GM19397 (cell line): ENCODE results near the gene FHOD3.
"Not testable (repeated sequence)": the region's sequence is repeated elsewhere in the genome, so short reads cannot be mapped to it uniquely, and the experiment has no call there.

Source experiments
- ATAC-seq: cut with Tn5 transposase; IDR thresholded peaks from one replicate; pipeline ENCODE4 v1.9.1; 2021; ENCODE audit warnings: mild to moderate bottlenecking, moderate library complexity; ENCODE audit not compliant: unreplicated experiment

The FHOD3 gene

DNA sequence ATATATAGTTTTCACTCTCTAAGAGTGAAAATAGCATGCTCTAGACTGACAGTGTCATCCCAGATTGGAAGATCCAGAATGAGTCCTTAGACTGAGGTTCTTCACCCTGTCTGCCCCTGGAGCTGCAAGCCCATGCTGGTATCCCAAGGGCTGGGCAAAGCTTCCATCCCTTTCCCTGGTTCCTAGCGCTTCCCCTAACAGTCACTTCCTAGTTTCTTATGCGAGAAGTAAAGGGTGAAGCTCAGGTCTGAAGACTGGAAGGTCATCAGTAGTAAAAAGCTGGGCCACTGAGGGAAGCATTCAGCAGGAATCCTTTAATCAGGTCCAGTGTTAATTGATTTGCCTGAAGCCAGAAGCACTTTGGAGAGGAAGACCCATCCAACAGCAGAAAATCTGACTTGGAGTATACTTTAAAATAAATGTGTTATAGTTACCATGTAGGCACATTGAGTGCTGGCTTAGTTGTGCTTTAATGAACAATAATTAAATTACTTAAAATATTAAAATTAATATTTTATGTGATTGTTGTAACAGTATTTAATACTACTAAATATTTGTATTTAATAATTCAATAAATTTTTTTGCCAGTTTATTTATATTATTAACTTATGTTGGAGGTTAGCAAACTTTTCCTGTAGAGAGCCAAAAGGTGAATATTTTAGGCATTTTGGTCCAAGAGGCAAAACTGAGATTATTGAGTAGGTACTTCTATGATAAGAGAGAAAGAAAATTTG is 237.9 kb downstream of the FHOD3 start:
- no peak for ATAC-seq

DNA sequence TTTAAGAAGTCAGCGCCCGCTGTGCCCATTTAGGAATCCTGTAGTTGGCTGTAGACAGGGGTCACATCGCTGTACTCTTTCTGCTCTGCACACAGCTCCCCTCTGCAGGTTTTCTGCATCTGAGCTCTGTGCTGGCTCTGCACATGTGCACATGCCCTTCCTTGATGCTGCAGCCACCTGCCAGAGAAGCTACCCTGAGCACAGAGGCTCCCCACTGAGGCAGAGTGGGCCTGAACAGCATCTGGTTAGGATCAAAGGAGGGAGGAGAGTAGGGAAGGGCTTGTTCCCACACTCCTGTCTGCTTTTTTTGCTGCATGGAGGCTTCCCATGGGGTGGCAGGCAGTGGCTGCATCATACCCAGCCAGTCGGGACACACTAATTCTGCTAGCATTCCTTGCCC is 238.9 kb downstream of the FHOD3 start:
- no peak for ATAC-seq

DNA sequence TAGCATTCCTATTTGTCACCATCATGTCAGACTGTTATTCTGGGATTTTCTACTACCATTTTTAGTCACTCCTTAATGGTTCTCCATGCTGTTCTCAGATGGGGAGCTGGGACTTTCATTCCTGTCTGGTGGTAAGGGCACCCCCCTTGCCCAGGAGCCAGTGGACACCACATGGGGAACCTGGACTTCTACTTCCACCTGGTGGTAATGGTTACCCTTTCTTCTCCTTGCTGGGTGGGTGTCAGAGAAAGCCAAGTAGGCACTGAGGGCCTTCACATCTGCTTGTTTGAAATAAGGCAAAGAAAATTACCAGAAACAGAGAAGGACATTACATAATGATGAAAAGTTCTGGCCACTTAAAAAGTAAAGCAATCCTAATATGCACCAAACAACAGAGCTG is 239.8 kb downstream of the FHOD3 start:
- no peak for ATAC-seq

DNA sequence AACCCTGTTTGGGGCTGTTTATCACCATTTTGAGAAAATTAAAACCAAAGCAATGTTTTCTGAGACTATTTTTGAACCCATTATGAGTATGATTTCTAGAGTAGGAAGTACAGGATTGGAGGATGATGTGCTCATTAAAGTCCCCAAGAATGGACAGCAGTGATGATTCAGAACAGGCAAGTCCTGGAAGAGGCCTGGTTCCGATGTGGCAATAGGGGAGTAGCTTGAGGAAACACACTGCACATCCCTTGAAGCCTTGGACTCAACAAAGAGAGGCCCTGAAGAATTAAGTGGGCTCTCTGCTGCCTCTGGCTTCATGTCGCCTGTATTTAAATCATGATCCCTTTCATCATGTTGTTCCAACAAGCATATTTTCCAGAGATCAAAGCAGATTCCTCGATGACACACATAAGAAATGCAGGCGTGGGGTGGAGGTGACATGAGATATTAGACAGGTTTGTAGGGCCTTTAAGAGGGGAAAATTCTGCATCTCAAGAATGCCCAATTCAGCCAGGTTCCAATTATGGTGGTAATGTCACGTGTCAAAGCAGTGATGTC is 242.2 kb downstream of the FHOD3 start:
- no peak for ATAC-seq

DNA sequence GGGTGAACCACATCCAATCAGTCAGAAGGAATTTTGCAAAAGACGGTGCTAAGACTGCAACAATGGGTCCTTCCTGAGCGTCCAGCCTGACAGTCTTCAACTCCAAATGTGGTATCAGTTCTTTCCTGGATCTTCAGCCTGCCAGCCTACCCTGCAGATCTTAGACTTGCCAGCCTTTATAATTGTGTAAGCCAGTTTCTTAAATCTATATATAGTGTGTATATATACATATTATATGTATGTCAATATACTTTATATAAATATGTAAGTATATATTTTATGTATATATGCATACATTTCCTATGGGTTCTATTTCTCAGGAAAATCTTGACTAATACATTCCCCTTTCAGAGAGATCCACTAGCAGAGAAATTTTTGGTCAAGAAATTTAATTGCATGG is 245.5 kb downstream of the FHOD3 start:
- no peak for ATAC-seq

DNA sequence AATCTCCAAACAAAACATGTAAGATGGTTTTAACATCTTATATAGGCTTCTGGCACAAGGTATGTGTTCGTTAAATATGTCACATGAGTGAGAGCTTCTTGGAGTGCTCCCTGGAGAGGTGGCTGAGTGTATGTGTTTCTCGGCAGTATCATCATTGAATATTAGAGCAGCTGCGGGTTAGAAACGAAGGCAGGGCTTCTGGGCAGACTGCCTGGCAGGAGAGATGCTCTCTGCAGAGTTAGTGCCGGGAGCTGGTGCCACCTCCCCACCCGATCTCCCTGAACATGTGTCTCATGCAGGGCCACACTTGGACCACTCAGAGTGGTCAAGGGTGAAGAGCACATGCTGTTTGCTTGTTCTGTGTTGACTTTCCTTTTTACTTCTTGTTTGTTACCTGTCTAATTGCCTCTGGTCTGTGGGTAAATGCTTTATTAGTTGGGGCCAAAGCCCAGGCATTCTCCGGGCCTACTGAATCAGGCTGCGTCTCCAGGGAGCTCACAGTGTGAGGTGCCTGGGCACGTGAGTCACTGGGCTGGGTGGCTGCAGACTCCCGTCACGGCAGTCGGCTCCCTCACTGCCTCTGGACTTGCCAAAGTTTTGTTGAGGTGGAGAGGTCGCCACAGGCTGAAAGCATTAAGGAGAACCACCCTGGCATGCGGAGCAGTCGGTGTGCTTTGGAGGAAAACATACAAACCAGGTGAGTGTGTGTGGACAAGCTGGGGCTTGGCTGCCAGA is 246.6 kb downstream of the FHOD3 start:
- ATAC-seq, result no peak

DNA sequence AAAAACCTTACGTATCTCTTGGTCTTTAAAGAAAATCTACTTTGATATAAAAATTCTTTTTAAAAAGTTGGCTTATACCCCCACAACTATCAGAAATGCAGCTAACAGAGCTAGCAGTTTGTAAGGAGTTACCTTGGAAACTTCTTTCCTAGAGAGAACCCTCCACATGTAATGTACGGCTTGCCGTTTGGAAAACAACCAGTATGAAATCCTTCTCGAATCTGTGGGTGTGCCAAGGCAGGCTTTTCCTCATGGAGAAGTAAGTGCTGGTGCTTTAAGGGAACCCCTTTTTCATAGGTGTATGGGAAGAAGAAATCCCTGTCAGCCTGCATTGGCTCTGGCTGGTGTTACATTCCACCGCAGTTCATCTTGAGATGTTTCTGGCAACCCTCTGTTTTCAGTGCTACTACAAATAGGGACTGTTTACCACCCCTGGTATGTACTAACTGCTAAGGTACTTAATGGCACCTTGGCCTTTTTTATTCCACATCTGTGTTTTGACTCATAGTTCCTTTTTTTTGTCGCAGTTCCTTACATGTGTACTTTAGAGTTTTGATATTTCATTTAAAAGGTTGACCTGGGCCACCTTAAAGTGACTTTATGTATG is 248.4 kb downstream of the FHOD3 start:
- ATAC-seq, result no peak

DNA sequence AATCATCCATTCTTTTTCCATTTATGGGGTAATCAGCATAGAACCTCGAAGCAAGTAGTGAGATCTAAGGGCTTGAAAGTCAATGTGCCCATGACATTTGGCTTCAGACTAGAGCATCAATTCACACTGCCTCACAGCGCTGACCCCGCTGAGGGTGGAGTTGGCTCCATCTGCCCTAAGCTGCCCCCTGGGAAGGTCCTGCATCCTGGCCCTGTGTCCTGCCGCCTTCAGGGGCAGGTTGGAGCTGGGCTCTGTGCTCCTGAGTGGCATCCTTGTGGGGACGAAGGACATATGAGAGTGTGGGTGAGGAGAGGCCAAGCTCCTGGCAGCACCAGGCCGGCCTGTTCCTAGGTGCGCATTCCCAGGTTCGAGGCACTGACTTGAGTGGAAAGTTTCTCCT is 249.4 kb downstream of the FHOD3 start:
- ATAC-seq, result no peak

DNA sequence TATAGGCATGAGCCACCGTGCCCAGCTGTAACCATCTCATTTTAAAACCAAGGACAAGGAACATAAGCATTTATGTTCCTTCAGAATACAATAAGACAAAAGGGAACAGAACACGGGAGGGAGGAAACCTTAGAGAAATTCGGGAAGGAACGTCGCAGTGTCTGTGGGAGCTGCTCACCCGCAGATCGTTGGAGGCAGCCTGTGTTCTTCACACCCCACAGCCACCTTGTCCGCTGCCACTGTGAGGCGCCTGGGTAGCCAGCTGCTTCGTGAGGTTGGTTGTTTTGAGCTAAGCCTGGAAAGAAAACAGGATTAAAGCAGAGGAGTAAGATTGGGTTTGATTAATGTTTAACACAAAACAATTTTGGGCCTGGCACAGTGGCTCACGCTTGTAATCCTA is 250.0 kb downstream of the FHOD3 start:
- no peak for ATAC-seq

DNA sequence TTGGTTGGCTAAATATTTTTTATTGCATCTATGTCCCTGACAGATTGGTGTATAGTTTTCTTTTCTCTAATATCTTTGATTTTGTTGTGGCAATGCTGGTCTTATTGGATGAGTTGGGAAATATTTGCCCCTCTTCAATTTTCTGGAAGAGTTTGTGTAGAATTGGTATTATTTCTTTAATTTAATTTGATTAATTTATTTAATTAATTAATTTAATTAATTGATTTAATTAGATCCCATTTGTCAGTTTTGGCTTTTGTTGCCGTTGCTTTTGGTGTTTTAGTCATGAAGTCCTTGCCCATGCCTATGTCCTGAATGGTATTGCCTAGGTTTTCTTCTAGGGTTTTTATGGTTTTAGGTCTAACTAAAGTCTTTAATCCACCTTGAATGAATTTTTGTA is 253.8 kb downstream of the FHOD3 start:
- ATAC-seq, result not testable (repeated sequence)

DNA sequence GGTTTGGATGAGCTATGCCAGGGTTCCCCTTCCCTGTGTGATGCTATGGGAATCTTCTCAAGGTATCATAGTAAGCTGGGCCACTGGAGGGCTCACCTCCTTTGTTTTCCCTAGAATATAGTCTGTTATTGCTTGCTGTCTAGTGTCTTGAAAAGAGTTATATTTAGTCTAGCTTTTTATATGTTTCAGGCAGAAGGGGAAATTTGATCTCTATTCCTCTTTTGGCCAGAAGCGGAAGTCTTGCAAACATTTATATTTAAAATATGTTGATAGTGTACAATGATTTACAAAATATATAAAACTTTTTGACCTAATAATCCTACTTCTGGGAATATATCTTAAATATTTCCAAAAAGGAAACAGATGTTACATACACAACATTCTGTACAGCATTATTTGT is 260.7 kb downstream of the FHOD3 start:
- no peak for ATAC-seq

DNA sequence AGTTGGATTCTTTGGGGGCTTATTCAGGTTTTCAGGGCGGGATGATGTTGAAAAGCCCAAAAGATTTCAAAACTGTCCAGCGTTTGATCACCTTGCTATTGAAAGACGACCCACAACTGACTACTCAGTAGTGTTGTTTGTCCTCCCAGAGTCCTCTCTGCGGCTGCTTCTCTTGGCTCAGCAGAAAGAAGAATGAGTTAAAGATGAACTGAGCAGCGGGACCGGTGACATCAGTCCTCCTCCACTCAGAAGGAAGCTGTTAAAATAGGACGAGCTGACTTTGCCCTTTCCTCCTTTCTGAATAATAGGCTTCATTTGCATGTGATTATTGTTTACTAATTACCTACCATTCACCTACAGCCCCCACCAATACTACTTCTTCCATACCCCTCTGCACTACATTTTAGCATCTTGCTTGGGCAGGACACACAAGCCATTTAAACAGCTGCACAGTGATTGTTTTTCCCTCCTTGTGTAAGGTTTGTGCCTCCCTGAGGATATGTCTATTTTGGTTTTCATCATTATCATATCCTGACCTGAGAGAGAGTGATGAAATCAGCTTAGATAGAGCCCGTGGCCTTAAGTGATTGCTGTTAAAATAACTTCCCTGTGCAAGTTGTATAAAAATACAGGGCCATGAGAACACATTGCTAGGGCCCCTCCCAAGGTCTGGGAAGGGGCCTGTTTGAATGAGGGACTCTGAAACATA is 261.8 kb downstream of the FHOD3 start:
- no peak for ATAC-seq

DNA sequence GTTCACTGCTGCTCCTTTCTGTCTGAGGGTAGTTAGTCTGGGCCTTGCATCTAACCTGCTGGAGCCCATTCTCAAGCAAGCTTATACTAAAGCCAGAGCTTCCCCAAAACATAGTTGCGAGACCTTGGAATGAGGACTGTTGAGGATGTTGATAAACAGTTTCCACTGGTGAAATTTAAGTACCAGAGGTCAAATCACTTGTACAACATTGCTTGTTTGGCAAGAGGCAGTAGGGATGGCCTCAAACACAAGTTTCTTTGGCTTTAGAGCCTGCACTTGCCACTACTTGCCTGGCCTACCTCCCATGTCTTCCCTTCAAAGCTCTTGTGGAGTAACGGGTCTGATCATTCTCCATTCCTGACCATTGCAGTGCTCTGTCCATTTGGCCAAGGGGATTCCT is 262.7 kb downstream of the FHOD3 start:
- no peak for ATAC-seq

DNA sequence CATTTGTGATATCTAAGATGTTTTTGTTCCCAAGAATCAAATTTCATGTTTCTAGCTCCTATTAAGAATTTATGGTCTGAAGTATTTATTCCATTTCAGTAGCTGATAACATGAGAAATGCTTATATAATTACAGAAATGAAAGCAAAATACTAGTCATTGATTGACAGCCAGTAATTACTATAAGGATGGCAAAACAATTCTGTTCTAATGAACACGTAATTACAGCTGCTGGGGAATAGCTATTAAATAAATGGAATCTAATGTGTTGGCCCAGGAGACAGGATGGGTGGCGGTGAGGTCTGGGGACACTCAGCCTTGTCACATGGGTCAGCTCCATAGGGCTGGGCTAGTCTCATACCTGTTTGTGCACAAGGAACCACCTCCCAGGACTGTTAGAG is 263.5 kb downstream of the FHOD3 start:
- ATAC-seq, result no peak

DNA sequence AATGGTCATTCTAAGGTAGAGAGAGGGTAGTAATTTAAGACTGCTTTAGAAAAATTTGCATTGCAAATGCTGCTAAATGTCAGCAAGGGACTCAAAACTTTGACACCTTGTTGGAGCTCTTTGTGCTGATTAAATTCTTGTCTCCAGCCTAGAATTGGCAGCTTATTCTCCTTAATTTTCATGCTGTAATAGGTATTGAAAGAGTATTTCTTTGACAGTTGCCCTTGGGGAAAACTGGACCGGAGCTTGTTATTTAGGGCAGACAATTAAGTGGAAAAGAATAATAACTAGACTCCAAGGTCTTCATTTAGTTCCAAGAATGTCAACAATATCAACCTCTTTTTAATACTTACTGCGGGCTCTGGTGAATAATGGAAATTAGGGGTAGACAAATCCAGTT is 267.3 kb downstream of the FHOD3 start:
- no peak for ATAC-seq

DNA sequence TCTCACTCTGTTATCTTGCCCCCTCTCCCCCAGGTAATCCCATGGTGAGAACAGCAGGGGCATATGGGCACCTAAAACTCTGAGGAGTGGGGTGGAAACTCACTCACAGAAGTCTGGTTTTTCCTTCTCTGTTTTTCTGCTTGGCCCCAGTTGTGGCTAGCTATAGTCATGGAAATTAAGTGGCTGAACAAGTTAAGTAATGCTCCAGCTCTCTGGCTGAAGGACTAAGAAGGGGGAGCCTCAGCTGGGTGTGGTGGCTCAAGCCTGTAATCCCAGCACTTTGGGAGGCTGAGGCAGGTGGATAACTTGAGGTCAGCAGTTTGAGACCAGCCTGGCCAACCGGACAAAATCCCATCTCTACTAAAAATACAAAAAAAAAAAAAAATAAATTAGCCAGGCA is 270.3 kb downstream of the FHOD3 start:
- no peak for ATAC-seq

DNA sequence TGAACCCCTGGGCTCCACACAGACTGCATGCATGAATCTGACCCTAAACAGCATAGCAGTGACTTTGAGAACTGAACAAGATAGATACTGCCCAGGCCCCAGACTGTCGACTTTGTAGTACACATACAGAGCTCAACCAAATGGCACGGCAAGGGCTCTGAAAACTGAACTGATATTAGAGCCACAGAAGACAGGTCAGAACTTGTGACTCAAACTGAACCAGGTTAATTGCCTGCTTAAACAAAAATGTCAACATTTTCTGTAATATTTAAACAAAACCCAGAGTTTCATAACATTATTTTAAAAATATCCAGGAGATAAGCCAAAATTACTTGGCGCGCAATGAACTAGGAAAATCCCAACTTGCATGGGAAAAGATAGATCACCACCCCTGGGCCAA is 271.0 kb downstream of the FHOD3 start:
- no peak for ATAC-seq

DNA sequence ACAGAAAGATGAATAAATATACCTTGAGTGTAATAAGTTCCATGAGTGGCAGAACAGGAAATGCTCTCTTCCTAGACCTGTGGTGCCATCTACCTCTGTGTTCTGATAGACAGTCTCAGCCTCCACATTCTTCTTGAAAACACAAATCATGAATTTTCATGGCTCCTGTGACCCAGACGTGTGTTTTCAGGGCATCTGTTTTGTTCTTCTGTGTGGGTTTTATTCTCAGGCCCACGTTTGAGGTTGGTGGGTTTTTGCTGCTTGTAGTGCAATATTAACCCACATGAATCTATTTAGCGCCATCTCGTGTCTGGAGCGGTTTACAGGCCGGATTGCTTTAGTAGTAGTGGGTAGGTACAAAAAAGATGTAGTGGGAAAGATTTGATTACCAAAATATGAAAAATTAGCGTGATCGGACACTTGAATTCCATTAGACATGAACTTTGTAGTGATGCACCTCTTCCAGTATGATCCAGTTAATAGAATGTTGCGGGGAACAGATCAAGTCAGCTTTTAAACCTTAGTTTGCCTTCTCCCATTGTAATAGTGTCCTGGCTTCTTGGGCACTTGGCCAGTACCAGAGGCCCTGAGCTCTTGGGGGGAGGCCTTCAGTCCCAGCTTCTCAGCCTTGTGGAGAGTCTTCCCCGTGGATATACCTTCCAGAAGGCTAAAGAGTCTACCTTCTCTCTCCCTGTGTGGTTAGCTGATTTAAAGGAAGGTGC is 274.8 kb downstream of the FHOD3 start:
- ATAC-seq, result peak; percentile 57

DNA sequence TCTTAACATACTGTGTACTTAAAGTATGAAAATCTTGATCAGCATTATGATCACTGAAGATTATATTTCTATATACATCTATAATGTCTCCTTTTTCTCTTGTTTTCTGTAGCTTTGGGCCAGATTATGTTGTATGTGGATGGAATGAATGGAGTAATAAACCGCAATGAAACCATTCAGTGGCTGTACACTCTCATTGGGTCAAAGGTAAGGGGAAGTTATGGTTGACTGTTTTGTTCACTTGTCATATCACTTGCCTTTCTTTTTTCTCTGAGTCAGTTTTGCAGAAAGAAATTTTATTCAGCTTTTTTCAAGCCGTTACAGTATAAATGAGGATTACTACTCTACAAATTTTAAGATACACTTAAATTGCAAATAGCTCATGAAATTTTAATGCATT is 278.8 kb downstream of the FHOD3 start:
- no peak for ATAC-seq

DNA sequence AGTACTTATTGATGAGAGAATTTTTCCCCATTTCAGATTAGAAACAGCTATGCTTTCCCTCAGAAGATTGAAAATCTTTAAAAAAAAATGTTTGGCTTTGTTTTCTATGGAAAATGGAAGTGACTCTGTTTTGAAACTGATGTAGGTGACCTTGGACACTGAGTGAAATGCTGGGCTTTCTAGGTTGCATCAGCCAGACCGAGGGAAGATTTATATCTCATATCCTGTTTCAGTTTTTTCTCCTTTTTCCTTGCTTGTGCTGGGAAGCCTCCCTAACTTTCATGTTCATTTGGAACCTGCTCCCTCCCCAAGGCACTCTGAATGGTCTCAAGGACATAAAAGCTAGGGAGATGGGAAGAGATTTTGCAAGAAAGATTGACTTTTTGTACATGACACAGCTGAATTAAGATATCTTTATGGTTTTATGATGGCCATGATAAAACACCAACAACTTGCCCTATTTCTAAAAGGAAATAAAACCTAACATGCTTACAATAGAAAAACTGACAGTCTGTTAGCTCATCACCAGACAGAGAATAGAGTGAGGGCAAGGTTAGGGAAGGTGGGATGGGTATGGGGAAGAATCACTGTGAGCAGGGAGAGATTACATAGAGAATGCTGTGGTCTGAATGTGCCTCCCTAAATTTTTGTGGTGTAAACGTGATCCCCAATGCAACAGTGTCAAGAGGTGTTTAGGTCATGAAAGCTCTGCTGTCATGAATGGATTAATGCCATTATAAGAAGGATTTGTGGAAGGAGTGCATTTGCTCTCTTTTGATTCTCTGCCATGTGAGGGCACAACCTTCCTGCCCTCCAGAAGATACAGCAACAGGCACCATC is 281.6 kb downstream of the FHOD3 start:
- ATAC-seq, result no peak
